ENCODE data around the gene RNF146. TPM values are rescaled to one million over a fixed set of nuclear protein-coding genes. Genes with fewer than 3 reads are reported as not detected.

The RNF146 gene
- polyA plus RNA-seq, 2 of the 4 experiments (the other 2 are of a cell fraction) = 18.9 to 33.2 TPM

GRCh38 chr6:127282184-127282583 is 15.5 kb downstream of the RNF146 start:
- TF ChIP-seq BCL3 (IDR thresholded peaks at IDR 0.05) = no peak
- no peak for TF ChIP-seq CHD2 (IDR thresholded peaks at IDR 0.05; ENCODE audit: low read length, partially characterized antibody)
- no peak for TF ChIP-seq NR3C1 (IDR thresholded peaks at IDR 0.05)
- TF ChIP-seq HOXB13 (CRISPR knock-in tag; IDR thresholded peaks at IDR 0.05; ENCODE audit: low read depth) = no peak
- TF ChIP-seq FOSL2 (IDR thresholded peaks at IDR 0.05) = no peak
- TF ChIP-seq FOSL2 (CRISPR knock-in tag; IDR thresholded peaks at IDR 0.05) = no peak
- no peak for TF ChIP-seq MAFK (IDR thresholded peaks at IDR 0.05; ENCODE audit: partially characterized antibody)
- no peak for TF ChIP-seq RNF2 (IDR thresholded peaks at IDR 0.05; ENCODE audit: borderline replicate concordance, low read depth)
- no peak for TF ChIP-seq USF2 (IDR thresholded peaks at IDR 0.05)
- no peak for TF ChIP-seq POLR2AphosphoS2 (conservative IDR thresholded peaks at IDR 0.05; ENCODE audit: low read length)
- TF ChIP-seq RCOR1 (IDR thresholded peaks at IDR 0.05; ENCODE audit: low read depth, low read length) = no peak
- no peak for TF ChIP-seq ESRRA (IDR thresholded peaks at IDR 0.05; ENCODE audit: borderline replicate concordance, low read length)
- TF ChIP-seq CTCF (IDR thresholded peaks at IDR 0.05) = no peak
- no peak for TF ChIP-seq KDM5A (IDR thresholded peaks at IDR 0.05)
- TF ChIP-seq NFE2L2 (conservative IDR thresholded peaks at IDR 0.05; ENCODE audit: low read length) = no peak
- H3K4me3 ChIP-seq = no peak overlapping the region
- CTCF ChIA-PET = interaction anchor here (1.5 kb wide), 1 partner anchor 16 kb away, joined by 5 read pairs; the partner anchor contains the start of gene RNF146
- 97% methylated on average over 1 of the region's 1 CpG for WGBS (ENCODE audit: missing lambda C conversion rate)
- no peak for DNase-seq (ENCODE audit: low read depth in 1 of 2, low spot score in 1 of 2)
- no peaks in the 10 kb centered on the region for H3K4me1 ChIP-seq
- FAIRE-seq = no peak
- no peak overlapping the region for H3K4me2 ChIP-seq
- POLR2A ChIA-PET = no interaction called here
- no peaks in the 10 kb centered on the region for H3K9me3 ChIP-seq
- H3K27ac ChIP-seq = no peak overlapping the region
- no peak for ATAC-seq

GRCh38 chr6:127288705-127289104 is 22.0 kb downstream of the RNF146 start:
- no peak for FAIRE-seq
- no peak overlapping the region for H3K27ac ChIP-seq
- no peak for DNase-seq (ENCODE audit: low read depth in 1 of 2, low spot score in 1 of 2)
- no peaks in the 10 kb centered on the region for H3K9me3 ChIP-seq
- no peaks in the 10 kb centered on the region for H3K4me1 ChIP-seq
- no peak for TF ChIP-seq MAZ (IDR thresholded peaks at IDR 0.05; ENCODE audit: borderline replicate concordance, low read depth, low read length)
- H3K4me3 ChIP-seq = no peak overlapping the region
- CTCF ChIA-PET = no interaction called here
- no peak for ATAC-seq
- H3K4me2 ChIP-seq = no peak overlapping the region
- POLR2A ChIA-PET = no interaction called here

- TF ChIP-seq RFX5 (IDR thresholded peaks at IDR 0.05) = no peak
- no peak for TF ChIP-seq MAX (IDR thresholded peaks at IDR 0.05)
- TF ChIP-seq POLR2AphosphoS2 (conservative IDR thresholded peaks at IDR 0.05; ENCODE audit: low read length) = no peak
- no peak for TF ChIP-seq PBX3 (IDR thresholded peaks at IDR 0.05)
- no peak for TF ChIP-seq HOXA7 (CRISPR knock-in tag; IDR thresholded peaks at IDR 0.05)
- no peak for TF ChIP-seq JUNB (IDR thresholded peaks at IDR 0.05)
- no peak for TF ChIP-seq NPAS2 (CRISPR knock-in tag; IDR thresholded peaks at IDR 0.05; ENCODE audit: borderline replicate concordance)
- TF ChIP-seq BHLHE40 (IDR thresholded peaks at IDR 0.05; ENCODE audit: low read depth, low read length) = no peak
- no peak for TF ChIP-seq KDM1A (IDR thresholded peaks at IDR 0.05; ENCODE audit: low read depth)
- no peak for TF ChIP-seq FOXS1 (CRISPR knock-in tag; IDR thresholded peaks at IDR 0.05)
- no peak for TF ChIP-seq TFCP2L1 (CRISPR knock-in tag; IDR thresholded peaks at IDR 0.05)
- no peak overlapping the region for H3K4me2 ChIP-seq
- no peaks in the 10 kb centered on the region for H3K4me1 ChIP-seq
- H3K9me3 ChIP-seq = no peaks in the 10 kb centered on the region
- ChIA-PET POLR2A (no interaction called here), CTCF (interaction anchor here (1.1 to 1.2 kb wide), 2 partner anchors 12 kb away, joined by 3 to 4 read pairs; no protein-coding TSS in a partner anchor)
- no peak for FAIRE-seq
- no peak overlapping the region for H3K27ac ChIP-seq
- DNase-seq (ENCODE audit: low read depth in 1 of 2, low spot score in 1 of 2) = no peak
- ATAC-seq = no peak
- WGBS (ENCODE audit: missing lambda C conversion rate) = 89% methylated on average over 5 of the region's 5 CpGs
- H3K4me3 ChIP-seq = no peak overlapping the region
Observed at GRCh38 chr6:127289934-127290333, 23.3 kb downstream of the RNF146 start.
